Tibial nerve (tissue), 4 donors: Measurements from ENCODE around the gene NEDD4L.

Source experiments
- EP300 ChIP-seq, 2 donors: sonication (generic); formaldehyde crosslinking; IDR thresholded peaks; one replicate each; pipeline ENCODE4 v1.6.1; 2017; ENCODE audit warnings: antibody characterized with exemption in 2 of 2, mild to moderate bottlenecking in 1 of 2
- POLR2A ChIP-seq, 2 donors: fragments of 450-650 bp; IDR thresholded peaks; one replicate each; pipeline ENCODE4 v1.6.1; 2017; ENCODE audit warnings: antibody characterized with exemption in 2 of 2, mild to moderate bottlenecking in 2 of 2, moderate library complexity in 2 of 2
- TF ChIP-seq, protein P1 (sequence below), 5 experiments: fragments of 200-600 bp in 3 of 5; fragments of 450-650 bp in 2 of 5; sonication (generic) in 3 of 5; IDR thresholded peaks; one replicate each; pipeline ENCODE4 v1.5.1; 2016 to 2019; ENCODE audit warnings: antibody characterized with exemption in 5 of 5, mild to moderate bottlenecking in 3 of 5, moderate library complexity in 2 of 5

DNA sequence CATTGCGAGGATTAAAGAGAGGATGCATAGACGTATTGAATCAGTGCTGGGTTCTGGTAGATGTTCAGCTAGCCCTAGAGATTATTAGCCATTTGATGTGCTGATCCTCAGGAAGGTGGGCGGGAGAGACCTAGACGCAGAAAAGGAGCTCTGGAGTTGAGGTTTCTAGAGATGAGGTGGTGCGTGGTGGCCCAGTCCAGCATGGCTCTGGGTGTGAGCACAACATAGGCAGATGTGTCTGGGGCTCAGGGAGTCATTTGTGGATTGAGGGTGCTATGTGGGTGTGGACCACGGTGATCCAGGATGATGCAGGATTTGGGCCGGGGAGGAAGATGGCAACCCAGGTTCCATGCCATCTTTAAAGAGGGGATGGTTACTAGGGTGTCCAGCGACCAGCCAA, 102.1 kb downstream of the NEDD4L start:
- TF ChIP-seq, protein P1, sequence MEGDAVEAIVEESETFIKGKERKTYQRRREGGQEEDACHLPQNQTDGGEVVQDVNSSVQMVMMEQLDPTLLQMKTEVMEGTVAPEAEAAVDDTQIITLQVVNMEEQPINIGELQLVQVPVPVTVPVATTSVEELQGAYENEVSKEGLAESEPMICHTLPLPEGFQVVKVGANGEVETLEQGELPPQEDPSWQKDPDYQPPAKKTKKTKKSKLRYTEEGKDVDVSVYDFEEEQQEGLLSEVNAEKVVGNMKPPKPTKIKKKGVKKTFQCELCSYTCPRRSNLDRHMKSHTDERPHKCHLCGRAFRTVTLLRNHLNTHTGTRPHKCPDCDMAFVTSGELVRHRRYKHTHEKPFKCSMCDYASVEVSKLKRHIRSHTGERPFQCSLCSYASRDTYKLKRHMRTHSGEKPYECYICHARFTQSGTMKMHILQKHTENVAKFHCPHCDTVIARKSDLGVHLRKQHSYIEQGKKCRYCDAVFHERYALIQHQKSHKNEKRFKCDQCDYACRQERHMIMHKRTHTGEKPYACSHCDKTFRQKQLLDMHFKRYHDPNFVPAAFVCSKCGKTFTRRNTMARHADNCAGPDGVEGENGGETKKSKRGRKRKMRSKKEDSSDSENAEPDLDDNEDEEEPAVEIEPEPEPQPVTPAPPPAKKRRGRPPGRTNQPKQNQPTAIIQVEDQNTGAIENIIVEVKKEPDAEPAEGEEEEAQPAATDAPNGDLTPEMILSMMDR (IDR thresholded peaks at IDR 0.05), result no peak
- TF ChIP-seq POLR2A (IDR thresholded peaks at IDR 0.05), result no peak
- TF ChIP-seq EP300 (IDR thresholded peaks at IDR 0.05), result no peak
